HG03342 (cell line): ENCODE data around the gene SIRT2.
"Not testable (repeated sequence)": the region's sequence is repeated elsewhere in the genome, so short reads cannot be mapped to it uniquely, and the experiment has no call there.

ENCODE experiments used
- ATAC-seq: cut with Tn5 transposase; IDR thresholded peaks from one replicate; pipeline ENCODE4 v1.9.1; 2021; ENCODE audit warnings: mild to moderate bottlenecking, moderate library complexity; ENCODE audit not compliant: unreplicated experiment

Gene SIRT2

GRCh38 chr19:38830039-38830733 is 69.2 kb downstream of the SIRT2 start:
- ATAC-seq, result no peak

- ATAC-seq, result not testable (repeated sequence)
Measured at GRCh38 chr19:38829203-38829602, 70.2 kb downstream of the SIRT2 start.
